Measurements from ENCODE around the gene CDH4. TPM values are rescaled to one million over a fixed set of nuclear protein-coding genes. Genes with fewer than 3 reads are reported as not detected.

Gene CDH4
- total and polyA plus RNA-seq, 9 of the 15 experiments (the other 6 are each of a cell fraction or from before 2014, with no cell fraction given) = 0.04 TPM; not detected in 8

GRCh38 chr20:61940491-61940890, 688.4 kb downstream of the CDH4 start:
- POLR2A ChIA-PET = no interaction called here
- no peak for TF ChIP-seq THAP12 (CRISPR knock-in tag; IDR thresholded peaks at IDR 0.05)
- TF ChIP-seq, protein P1, sequence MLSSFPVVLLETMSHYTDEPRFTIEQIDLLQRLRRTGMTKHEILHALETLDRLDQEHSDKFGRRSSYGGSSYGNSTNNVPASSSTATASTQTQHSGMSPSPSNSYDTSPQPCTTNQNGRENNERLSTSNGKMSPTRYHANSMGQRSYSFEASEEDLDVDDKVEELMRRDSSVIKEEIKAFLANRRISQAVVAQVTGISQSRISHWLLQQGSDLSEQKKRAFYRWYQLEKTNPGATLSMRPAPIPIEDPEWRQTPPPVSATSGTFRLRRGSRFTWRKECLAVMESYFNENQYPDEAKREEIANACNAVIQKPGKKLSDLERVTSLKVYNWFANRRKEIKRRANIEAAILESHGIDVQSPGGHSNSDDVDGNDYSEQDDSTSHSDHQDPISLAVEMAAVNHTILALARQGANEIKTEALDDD (IDR thresholded peaks at IDR 0.05) = no peak
- no peak for TF ChIP-seq GTF2E2 (tag; IDR thresholded peaks at IDR 0.05)
- TF ChIP-seq CHD1 (IDR thresholded peaks at IDR 0.05; ENCODE audit: low read length) = no peak
- no peak for TF ChIP-seq ZBTB49 (CRISPR knock-in tag; IDR thresholded peaks at IDR 0.05; ENCODE audit: borderline replicate concordance)
- no peak for TF ChIP-seq RB1 (IDR thresholded peaks at IDR 0.05; ENCODE audit: low read depth)
- no peak for TF ChIP-seq MAFK (IDR thresholded peaks at IDR 0.05; ENCODE audit: low read length)
- no peak for TF ChIP-seq GATAD2A (IDR thresholded peaks at IDR 0.05)
- TF ChIP-seq ERF (CRISPR knock-in tag; IDR thresholded peaks at IDR 0.05) = no peak

More at GRCh38 chr20:61940491-61940890, 688.4 kb downstream of the CDH4 start:
- Histone ChIP-seq H3K79me2 (ENCODE audit: control insufficient read depth, insufficient read depth, low read length) (no peaks in the 10 kb centered on the region), H3K27ac (ENCODE audit: extremely low read depth, low read depth, low read length) (no peak overlapping the region), H4K20me1 (replicated peaks; ENCODE audit: control insufficient read depth, insufficient read depth, low read length) (peaks cover 13% of the 10 kb centered on the region), H3K4me1 (replicated peaks in 1 of 2; ENCODE audit: control insufficient read depth in 2 of 2, insufficient read depth in 2 of 2, low read length in 2 of 2) (peaks cover 0 to 15% of the 10 kb centered on the region in 2 experiments; a peak in 2 of 5 replicates), H3K9ac (ENCODE audit: insufficient read depth in 1 of 2, low read depth in 2 of 2, low read length in 2 of 2) (no peak overlapping the region), H3K36me3 (ENCODE audit: control insufficient read depth, insufficient read depth, low read length) (no peaks in the 10 kb centered on the region), H3K4me3 (no peak overlapping the region), H3K9me1 (ENCODE audit: control insufficient read depth, insufficient read depth, low read length) (no peaks in the 10 kb centered on the region), H3K9me3 (replicated peaks; ENCODE audit: control insufficient read depth, insufficient read depth, low read depth, low read length) (no peaks in the 10 kb centered on the region), H2AFZ (ENCODE audit: low read depth, low read length) (no peak overlapping the region), H3K4me2 (ENCODE audit: insufficient read depth, low read length) (no peak overlapping the region), H3K27me3 (ENCODE audit: control insufficient read depth in 2 of 2, insufficient read depth in 2 of 2, low read length in 2 of 2) (peaks cover 14 to 38% of the 10 kb centered on the region in 2 experiments)
- DNase-seq (ENCODE audit: extremely low read depth in 1 of 4, low spot score in 3 of 4) (no peak), ATAC-seq (no peak), FAIRE-seq (no peak)
- BruUV-seq (replicated peaks) = no TSS peak
- intact Hi-C loops (cut with micrococcal nuclease) = no loop called here
- in situ Hi-C loops (cut with MboI) = no loop called here
- 4% methylated on average over 10 of the region's 17 CpGs for whole genome bisulfite sequencing (ENCODE audit: insufficient coverage, low coverage, missing lambda C conversion rate)
- CTCF ChIA-PET (ENCODE audit: low intra/inter-chr PET ratio) = no interaction called here
